Tibial nerve (tissue), 3 donors: ENCODE data around the gene FKBP3.

ENCODE experiments used
- POLR2A ChIP-seq, 2 donors: fragments of 450-650 bp; IDR thresholded peaks; one replicate each; pipeline ENCODE4 v1.6.1; 2017; ENCODE audit warnings: antibody characterized with exemption in 2 of 2, mild to moderate bottlenecking in 2 of 2, moderate library complexity in 2 of 2
- TF ChIP-seq, protein P1 (sequence below), 5 experiments: fragments of 200-600 bp in 3 of 5; fragments of 450-650 bp in 2 of 5; sonication (generic) in 3 of 5; IDR thresholded peaks; one replicate each; pipeline ENCODE4 v1.5.1; 2016 to 2019; ENCODE audit warnings: antibody characterized with exemption in 5 of 5, mild to moderate bottlenecking in 3 of 5, moderate library complexity in 2 of 5

DNA sequence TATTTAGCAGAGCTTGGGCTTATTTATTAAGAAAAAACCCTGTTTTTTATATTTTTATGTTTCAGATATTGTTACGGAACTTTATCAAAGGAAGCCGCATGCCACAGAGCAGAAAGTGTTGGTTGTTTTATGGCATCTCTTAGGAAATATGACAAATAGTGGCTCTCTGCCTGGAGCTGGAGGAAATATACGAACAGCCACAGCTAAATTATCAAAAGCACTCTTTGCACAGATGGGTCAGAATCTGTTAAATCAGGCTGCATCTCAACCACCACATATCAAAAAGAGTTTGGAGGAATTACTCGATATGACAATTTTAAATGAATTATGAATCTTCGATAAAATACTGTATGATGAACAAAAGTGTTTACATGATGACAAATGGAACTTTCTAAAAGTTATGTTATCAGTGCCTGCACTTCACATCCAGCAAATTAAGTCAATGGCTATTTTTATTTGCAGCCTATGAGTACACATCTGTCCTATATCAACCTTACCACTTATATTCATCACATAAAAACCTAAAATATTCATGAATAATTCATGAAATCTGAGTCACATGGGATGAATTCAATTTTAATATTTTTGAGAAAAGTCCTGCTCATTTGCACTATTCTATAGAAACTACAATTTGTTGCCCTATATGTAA is 60.9 kb downstream of the FKBP3 start:
- no peak for TF ChIP-seq POLR2A (IDR thresholded peaks at IDR 0.05)
- TF ChIP-seq, protein P1, sequence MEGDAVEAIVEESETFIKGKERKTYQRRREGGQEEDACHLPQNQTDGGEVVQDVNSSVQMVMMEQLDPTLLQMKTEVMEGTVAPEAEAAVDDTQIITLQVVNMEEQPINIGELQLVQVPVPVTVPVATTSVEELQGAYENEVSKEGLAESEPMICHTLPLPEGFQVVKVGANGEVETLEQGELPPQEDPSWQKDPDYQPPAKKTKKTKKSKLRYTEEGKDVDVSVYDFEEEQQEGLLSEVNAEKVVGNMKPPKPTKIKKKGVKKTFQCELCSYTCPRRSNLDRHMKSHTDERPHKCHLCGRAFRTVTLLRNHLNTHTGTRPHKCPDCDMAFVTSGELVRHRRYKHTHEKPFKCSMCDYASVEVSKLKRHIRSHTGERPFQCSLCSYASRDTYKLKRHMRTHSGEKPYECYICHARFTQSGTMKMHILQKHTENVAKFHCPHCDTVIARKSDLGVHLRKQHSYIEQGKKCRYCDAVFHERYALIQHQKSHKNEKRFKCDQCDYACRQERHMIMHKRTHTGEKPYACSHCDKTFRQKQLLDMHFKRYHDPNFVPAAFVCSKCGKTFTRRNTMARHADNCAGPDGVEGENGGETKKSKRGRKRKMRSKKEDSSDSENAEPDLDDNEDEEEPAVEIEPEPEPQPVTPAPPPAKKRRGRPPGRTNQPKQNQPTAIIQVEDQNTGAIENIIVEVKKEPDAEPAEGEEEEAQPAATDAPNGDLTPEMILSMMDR (IDR thresholded peaks at IDR 0.05): no peak
